Skeletal muscle satellite cell (primary cell): Measurements from ENCODE around the gene STARD7.

Experiments
- H3K27me3 ChIP-seq: 2 replicates; pipeline ENCODE4 v1.7.0; 2013; ENCODE audit warnings: low read length; ENCODE audit not compliant: control insufficient read depth, insufficient read depth
- H3K36me3 ChIP-seq: 2 replicates; pipeline ENCODE4 v1.7.0; 2013; ENCODE audit warnings: mild to moderate bottlenecking, control low read depth, low read length; ENCODE audit not compliant: insufficient read depth
- H3K4me1 ChIP-seq: 2 replicates; pipeline ENCODE4 v1.7.0; 2013; ENCODE audit warnings: low read length; ENCODE audit not compliant: control insufficient read depth, insufficient read depth
- H3K4me2 ChIP-seq: 2 replicates; pipeline ENCODE4 v1.7.0; 2013; ENCODE audit warnings: mild to moderate bottlenecking, low read length
- H3K4me3 ChIP-seq: 2 replicates; pipeline ENCODE4 v1.7.0; 2013; ENCODE audit warnings: low read length
- H3K9ac ChIP-seq: 2 replicates; pipeline ENCODE4 v1.7.0; 2013; ENCODE audit warnings: mild to moderate bottlenecking, low read depth, low read length, moderate library complexity
- H3K9me3 ChIP-seq: replicated peaks from 2 replicates; pipeline ENCODE4 v1.7.0; 2013; ENCODE audit warnings: mild to moderate bottlenecking, control low read depth, low read length

Gene STARD7

DNA sequence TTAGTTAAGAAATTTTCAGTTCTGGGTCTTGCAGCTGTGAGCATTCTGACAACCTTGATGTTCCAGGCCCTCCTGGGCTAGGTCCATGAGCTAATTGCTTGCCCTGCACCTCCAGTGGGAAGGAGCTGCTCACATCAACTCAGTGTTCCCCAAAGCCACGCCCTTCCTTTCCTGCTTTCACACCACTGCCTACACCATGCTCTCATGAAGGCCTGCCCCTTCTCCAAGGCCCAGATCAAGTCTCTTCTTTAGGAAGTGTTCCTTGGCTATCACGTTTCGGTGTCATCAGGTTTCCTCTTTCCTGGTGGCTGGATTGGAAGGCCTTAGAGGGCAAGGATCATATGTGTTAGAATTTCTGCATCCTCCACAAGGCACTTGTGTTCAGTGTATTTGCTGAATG is 38.4 kb upstream of the STARD7 start:
- no peaks in the 10 kb centered on the region for H3K27me3 ChIP-seq
- H3K4me2 ChIP-seq = no peak overlapping the region
- no peak overlapping the region for H3K4me3 ChIP-seq
- H3K9ac ChIP-seq = no peak overlapping the region
- peaks cover under 1% of the 10 kb centered on the region for H3K36me3 ChIP-seq
- H3K4me1 ChIP-seq = peaks cover 37% of the 10 kb centered on the region
- no peaks in the 10 kb centered on the region for H3K9me3 ChIP-seq

DNA sequence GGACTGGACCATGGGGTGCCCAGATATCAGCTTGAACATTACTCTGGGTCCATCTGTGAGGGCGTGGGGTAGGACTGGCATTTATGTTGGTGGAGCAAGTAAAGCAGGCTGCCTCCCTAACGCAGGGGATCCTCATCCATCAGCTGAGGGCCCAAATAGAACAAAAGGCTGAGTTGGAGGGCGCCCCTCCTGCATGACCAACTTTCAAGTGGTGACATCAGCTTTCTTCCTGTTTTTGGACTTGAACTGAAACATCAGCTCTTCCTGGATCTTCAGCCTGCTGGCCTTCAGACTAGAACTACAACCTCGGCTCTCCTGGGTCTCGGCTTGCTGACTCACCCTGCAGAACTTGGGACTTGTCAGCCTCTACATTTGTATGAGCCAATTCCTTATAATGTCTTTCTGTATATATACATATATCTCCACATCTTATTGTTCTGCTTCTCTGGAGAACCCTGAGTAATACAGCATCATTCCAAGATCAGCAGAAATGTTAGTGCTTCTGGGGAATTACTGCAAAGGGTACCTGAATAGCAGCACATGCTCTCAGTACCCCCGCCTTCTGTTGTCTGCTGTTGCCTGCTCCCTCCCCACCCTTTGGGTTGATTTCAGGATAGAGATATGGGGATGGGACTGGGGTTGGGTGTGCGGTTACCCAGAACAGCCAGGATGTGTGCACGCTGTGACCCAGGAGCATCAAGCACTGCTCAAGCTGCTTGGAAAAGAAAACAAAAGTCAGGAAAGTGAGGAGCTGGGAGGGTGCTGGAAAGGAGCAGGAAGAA is 37.2 kb upstream of the STARD7 start:
- H3K4me3 ChIP-seq = no peak overlapping the region
- no peaks in the 10 kb centered on the region for H3K36me3 ChIP-seq
- peaks cover 30% of the 10 kb centered on the region for H3K4me1 ChIP-seq
- no peaks in the 10 kb centered on the region for H3K27me3 ChIP-seq
- no peak overlapping the region for H3K9ac ChIP-seq
- H3K4me2 ChIP-seq = no peak overlapping the region
- no peaks in the 10 kb centered on the region for H3K9me3 ChIP-seq

DNA sequence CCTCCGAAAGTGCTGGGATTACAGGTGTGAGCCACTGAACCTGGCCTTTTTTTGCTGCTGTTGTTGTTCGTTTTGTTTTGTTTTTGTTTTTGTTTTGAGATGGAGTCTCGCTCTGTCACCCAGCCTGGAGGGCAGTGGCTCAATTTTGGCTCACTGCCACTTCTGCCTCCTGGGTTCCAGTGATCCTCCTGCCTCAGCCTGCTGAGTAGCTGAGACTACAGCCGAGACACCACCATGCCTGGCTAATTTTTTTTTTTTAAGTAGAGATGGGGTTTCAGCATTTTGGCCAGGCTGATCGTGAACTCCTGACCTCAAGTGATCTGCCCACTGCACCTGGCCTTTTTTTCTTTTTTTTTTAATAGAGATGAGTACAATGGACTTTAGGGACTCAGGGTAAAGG is 35.2 kb upstream of the STARD7 start:
- Histone ChIP-seq H3K4me1 (peaks cover 16% of the 10 kb centered on the region), H3K27me3 (no peaks in the 10 kb centered on the region), H3K4me2 (no peak overlapping the region), H3K9ac (no peak overlapping the region), H3K4me3 (no peak overlapping the region), H3K9me3 (no peaks in the 10 kb centered on the region), H3K36me3 (no peaks in the 10 kb centered on the region)

DNA sequence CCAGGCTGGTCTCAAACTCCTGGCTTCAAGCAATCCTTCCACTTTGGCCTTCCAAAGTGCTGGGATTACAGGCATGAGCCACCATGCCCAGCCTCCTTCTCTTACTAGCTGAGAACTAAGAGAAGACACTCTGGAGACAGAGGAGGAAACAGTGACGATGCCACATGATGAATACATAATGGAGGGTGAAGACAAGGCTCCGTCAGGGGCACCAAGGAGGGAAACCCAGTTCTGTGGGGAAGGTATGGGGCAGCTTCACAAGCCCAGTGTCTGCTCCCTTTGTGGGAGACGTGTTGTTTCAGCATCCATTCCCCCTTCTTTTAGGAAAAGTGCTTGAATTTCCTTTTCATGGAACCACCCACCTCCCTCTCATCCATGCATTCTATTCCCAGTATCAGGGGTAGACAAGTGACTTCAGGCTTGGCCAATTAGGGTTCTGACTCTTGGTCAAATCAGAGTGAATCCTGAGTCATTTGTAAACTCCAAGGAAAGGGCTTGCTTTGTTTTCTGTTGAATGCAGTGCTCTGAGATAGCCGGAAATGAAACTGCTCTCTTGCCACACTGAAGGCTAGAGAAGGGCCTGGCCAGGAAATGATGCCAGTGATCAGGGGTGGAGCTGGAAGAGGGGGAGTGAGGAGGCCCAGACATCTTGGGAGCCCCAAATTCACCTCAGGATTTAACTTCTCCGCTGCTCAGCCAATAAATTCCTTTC is 33.4 kb upstream of the STARD7 start:
- Histone ChIP-seq H3K9ac (peak overlapping the region; percentile 2), H3K9me3 (no peaks in the 10 kb centered on the region), H3K4me3 (no peak overlapping the region), H3K36me3 (no peaks in the 10 kb centered on the region), H3K4me1 (peaks cover 16% of the 10 kb centered on the region), H3K27me3 (no peaks in the 10 kb centered on the region), H3K4me2 (peak overlapping the region; percentile 44)

DNA sequence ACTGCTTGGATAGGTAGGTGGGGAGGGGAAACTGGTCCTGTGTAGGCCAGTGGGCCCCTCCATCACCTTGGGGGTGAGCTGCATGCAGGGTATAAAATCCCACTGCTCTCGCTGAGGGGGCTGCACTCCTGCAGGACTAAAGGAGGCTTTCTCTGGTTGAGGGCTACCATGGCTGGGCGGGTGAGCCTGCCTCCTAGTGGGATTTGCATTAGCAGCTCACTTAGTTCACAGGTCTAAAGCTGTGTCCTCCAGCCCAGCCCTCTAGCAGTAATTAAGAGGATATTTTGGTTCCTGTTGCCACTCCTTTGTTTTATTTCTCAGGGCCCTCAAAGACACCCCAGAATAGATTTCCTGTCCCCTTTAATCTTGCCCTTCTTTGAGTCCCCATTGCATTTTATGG is 32.6 kb upstream of the STARD7 start:
- H3K9ac ChIP-seq = no peak overlapping the region
- no peaks in the 10 kb centered on the region for H3K9me3 ChIP-seq
- no peaks in the 10 kb centered on the region for H3K36me3 ChIP-seq
- no peak overlapping the region for H3K4me3 ChIP-seq
- peaks cover 16% of the 10 kb centered on the region for H3K4me1 ChIP-seq
- H3K27me3 ChIP-seq = no peaks in the 10 kb centered on the region
- no peak overlapping the region for H3K4me2 ChIP-seq

DNA sequence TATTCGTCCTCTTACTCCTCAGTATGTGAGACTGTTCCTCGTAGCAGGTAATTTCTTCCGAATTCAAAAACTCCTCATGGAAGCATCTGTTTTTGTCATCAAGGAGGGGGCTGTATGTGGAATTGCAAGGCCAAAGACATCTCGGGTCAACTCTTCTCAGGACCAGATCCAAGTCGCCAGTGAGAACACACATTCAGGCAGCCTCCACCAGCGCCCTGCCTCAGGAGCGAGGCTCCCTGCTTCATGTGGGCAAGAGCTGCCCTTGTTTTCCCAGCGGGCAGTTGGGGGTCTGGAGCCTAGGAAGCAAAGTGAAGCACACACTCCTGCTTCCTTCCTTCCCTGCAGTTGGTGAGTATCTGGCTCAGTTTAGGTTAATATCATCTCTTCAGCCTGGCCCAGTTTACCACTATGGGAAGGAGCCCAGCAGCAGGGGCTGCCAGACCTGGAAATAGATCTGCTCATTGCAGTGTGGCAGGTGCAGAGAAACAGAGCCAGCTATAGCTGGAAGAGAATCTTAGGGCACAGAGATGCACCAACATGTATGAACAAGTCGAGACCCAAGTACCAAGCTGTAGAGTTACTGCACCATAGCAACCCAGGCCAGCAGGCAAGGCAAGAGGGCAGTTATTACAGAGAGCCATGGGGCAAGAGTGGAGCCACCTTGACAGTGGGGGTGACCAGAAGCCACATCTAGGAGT is 31.9 kb upstream of the STARD7 start:
- Histone ChIP-seq H3K9me3 (no peaks in the 10 kb centered on the region), H3K27me3 (no peaks in the 10 kb centered on the region), H3K4me2 (no peak overlapping the region), H3K9ac (no peak overlapping the region), H3K36me3 (no peaks in the 10 kb centered on the region), H3K4me1 (peaks cover 13% of the 10 kb centered on the region), H3K4me3 (no peak overlapping the region)

DNA sequence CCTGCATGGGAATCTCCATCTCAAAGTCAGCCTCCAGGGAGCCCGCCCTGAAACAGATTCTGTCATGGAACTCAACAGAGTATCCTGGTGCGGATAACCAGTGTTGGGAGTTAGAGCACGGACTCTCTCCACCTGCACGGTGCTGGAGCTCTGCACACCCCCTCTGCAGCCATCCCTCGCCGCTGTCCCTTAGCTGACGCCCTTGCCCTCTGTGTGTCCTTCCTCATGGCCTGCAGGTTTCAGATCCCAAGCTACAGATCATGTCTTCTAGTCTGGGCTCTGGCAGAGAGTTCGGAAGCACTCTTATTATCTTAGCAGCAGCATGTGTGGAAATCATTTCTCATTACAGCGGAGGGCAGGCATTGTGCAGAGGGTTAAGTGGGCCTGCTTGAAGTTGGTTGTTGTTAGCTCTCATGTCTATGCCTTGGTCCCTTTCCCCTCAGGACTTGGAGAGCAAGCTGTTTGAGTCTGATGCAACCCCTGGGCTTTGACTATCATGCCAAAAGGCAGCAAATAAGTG is 31.2 kb upstream of the STARD7 start:
- Histone ChIP-seq H3K4me3 (no peak overlapping the region), H3K4me2 (no peak overlapping the region), H3K36me3 (no peaks in the 10 kb centered on the region), H3K27me3 (no peaks in the 10 kb centered on the region), H3K9ac (no peak overlapping the region), H3K4me1 (peaks cover 11% of the 10 kb centered on the region), H3K9me3 (no peaks in the 10 kb centered on the region)

DNA sequence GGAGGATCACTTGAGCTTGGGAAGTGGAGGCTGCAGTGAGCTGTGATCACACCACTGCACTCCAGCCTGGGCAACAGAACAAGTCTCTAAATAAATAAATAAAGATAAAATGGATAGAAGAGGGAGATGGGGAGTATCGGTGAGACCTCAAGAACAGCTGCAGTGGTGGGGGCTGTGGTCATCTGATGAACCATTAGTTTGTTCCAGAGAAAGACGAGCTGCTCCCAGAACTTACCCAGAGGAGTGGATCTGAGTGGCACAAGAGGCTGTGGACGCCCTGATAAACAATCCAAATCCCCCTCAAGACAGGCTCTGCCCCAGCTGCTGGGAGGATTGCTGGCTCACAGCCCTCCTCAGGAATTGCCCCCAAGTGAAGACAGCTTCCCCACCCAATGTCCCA is 30.5 kb upstream of the STARD7 start:
- Histone ChIP-seq H3K27me3 (no peaks in the 10 kb centered on the region), H3K4me3 (no peak overlapping the region), H3K36me3 (no peaks in the 10 kb centered on the region), H3K9me3 (no peaks in the 10 kb centered on the region), H3K4me1 (peaks cover 11% of the 10 kb centered on the region), H3K9ac (no peak overlapping the region), H3K4me2 (no peak overlapping the region)

DNA sequence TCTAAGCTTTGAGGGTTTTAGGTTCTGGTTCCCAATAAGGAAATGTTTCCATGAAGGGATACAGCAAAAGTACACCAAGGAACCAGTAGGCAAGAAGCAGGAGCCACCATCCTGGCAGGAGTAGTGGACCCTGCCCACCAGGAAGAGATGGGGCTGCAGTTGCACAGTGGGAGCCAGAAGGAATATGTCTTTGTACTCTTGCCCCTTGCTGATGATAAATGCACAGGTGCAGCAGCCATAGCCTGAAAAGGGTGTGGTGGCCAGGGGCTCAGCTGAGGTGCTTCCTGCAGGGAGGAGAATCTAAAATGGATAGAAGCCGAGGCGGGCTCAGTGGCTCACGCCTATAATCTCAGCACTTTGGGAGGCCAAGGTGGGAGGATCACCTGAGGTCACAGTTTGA is 29.6 kb upstream of the STARD7 start:
- Histone ChIP-seq H3K27me3 (no peaks in the 10 kb centered on the region), H3K4me3 (no peak overlapping the region), H3K4me1 (peaks cover 11% of the 10 kb centered on the region), H3K9me3 (no peaks in the 10 kb centered on the region), H3K9ac (no peak overlapping the region), H3K36me3 (no peaks in the 10 kb centered on the region), H3K4me2 (no peak overlapping the region)

DNA sequence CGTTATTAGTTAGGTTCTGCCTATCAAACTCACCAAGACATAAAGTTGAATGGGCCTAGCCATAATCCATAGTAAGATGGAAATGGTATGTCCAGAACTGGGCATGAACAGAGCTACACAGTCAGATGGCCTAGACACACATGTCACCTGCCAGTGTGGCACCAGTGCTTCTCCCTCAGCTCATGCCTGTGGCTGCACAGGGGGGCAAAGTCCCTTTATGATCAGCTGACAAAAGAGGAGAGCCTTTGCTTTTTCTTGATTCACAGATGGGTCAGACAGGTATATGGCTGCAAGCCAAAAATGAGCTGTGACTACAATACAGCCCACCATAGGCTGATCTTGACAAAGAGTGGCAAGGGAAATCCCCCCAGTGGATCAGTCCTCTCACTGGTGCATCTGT is 28.3 kb upstream of the STARD7 start:
- Histone ChIP-seq H3K9me3 (no peaks in the 10 kb centered on the region), H3K9ac (no peak overlapping the region), H3K4me1 (peaks cover 3% of the 10 kb centered on the region), H3K36me3 (no peaks in the 10 kb centered on the region), H3K4me3 (no peak overlapping the region), H3K4me2 (no peak overlapping the region), H3K27me3 (no peaks in the 10 kb centered on the region)

DNA sequence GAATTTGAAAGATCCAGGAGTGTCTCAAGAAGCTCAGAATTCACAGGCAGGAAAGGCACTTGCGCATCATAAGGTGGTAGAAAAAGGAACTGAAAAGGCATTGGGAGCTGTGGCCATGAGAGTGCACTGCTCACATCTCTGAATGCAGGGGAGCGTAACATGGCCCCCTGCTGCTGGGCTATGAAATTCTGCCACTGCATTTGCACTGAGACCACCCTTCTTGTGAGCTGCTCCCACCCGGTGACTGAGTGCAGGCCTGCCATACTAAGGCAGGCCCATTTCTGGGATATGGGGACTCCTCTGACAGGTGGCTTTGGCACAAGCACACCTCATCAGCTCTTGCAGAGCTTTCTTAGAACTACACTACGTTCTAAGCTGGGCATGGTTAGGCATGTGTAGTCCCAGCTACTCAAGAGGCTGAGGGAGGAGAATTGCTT is 25.3 kb upstream of the STARD7 start:
- no peaks in the 10 kb centered on the region for H3K27me3 ChIP-seq
- H3K36me3 ChIP-seq = no peaks in the 10 kb centered on the region
- no peaks in the 10 kb centered on the region for H3K4me1 ChIP-seq
- no peak overlapping the region for H3K9ac ChIP-seq
- H3K9me3 ChIP-seq = no peaks in the 10 kb centered on the region
- no peak overlapping the region for H3K4me2 ChIP-seq
- H3K4me3 ChIP-seq = no peak overlapping the region
